PC-9 (cell line): Measurements from ENCODE around the gene GLCCI1. TPM values are rescaled to one million over a fixed set of nuclear protein-coding genes. Genes with fewer than 3 reads are reported as not detected.

Experiments used
- BruUV-seq: library from RNA; stranded (reverse); fragments of 400-500 nt; replicated peaks from 2 replicates; lab custom pipeline; 2021; lab: Mats Ljungman, UMichigan
- CTCF ChIA-PET: fragments of 300-600 bp; sonication (Branson Sonifier 250); formaldehyde crosslinking; loops from one replicate; lab custom pipeline; 2022; ENCODE audit warnings: antibody characterized with exemption; lab: Charles Lee
- POLR2A ChIA-PET: fragments of 300-600 bp; sonication (Branson Sonifier 250); formaldehyde crosslinking; loops from one replicate; lab custom pipeline; 2022; ENCODE audit warnings: antibody characterized with exemption; ENCODE audit not compliant: unreplicated experiment; lab: Charles Lee
- DNase-seq, 2 experiments: peaks; one replicate each; pipeline versions ENCODE4 v3.0.0 to v3.0.0-alpha.2; 2015 to 2022; ENCODE audit warnings: mixed read lengths in 1 of 2
- H2AFZ ChIP-seq: fragments of 200-600 bp; sonication (generic); 2 replicates; pipeline ENCODE4 v1.8.1; 2017; ENCODE audit warnings: antibody characterized with exemption
- H3F3A ChIP-seq: fragments of 200-600 bp; sonication (generic); 2 replicates; pipeline ENCODE4 v1.8.1; 2017; ENCODE audit warnings: antibody characterized with exemption, mild to moderate bottlenecking, low read depth; ENCODE audit not compliant: insufficient read depth
- H3K27ac ChIP-seq: fragments of 200-600 bp; sonication (generic); 2 replicates; pipeline ENCODE4 v1.6.1; 2016; ENCODE audit warnings: mixed run types
- H3K27me3 ChIP-seq: fragments of 200-600 bp; sonication (generic); 2 replicates; pipeline ENCODE4 v1.6.1; 2016; ENCODE audit warnings: low read depth, mixed run types; ENCODE audit not compliant: insufficient read depth
- H3K36me3 ChIP-seq: fragments of 200-600 bp; sonication (generic); 2 replicates; pipeline ENCODE4 v1.6.1; 2016; ENCODE audit warnings: low read depth, mixed run types
- H3K4me1 ChIP-seq: fragments of 200-600 bp; sonication (generic); replicated peaks from 2 replicates; pipeline ENCODE4 v1.6.1; 2016; ENCODE audit warnings: mixed run types; ENCODE audit not compliant: insufficient read depth
- H3K4me2 ChIP-seq: fragments of 200-600 bp; sonication (generic); 2 replicates; pipeline ENCODE4 v1.6.1; 2017; ENCODE audit warnings: mixed run types
- H3K4me3 ChIP-seq: fragments of 200-600 bp; sonication (generic); 2 replicates; pipeline ENCODE4 v1.6.1; 2016; ENCODE audit warnings: mixed run types
- H3K79me2 ChIP-seq: fragments of 200-600 bp; sonication (generic); 2 replicates; pipeline ENCODE4 v1.6.1; 2017; ENCODE audit warnings: low read depth, mixed run types
- H3K9me2 ChIP-seq: fragments of 200-600 bp; sonication (generic); 2 replicates; pipeline ENCODE4 v1.8.1; 2017; ENCODE audit warnings: mild to moderate bottlenecking; ENCODE audit not compliant: insufficient read depth
- H3K9me3 ChIP-seq: fragments of 200-600 bp; sonication (generic); 2 replicates; pipeline ENCODE4 v1.8.1; 2016; ENCODE audit warnings: low read depth; ENCODE audit not compliant: insufficient read depth
- H4K20me1 ChIP-seq: fragments of 200-600 bp; sonication (generic); 2 replicates; pipeline ENCODE4 v1.8.1; 2017; ENCODE audit not compliant: insufficient read depth
- CTCF ChIP-seq: fragments of 200-600 bp; sonication (generic); conservative IDR thresholded peaks from 2 replicates; pipeline ENCODE4 v1.6.1; 2017; ENCODE audit warnings: mixed run types, antibody characterized with exemption, mild to moderate bottlenecking, moderate library complexity
- EZH2 ChIP-seq: fragments of 200-600 bp; sonication (generic); IDR thresholded peaks from 2 replicates; pipeline ENCODE4 v1.8.0; 2017; ENCODE audit warnings: antibody characterized with exemption, low read depth
- intact Hi-C: fragments of 100-400 bp; cut with micrococcal nuclease; formaldehyde crosslinking; loops from one replicate; pipeline ENCODE4 v1.10.0; 2022; ENCODE audit not compliant: unreplicated experiment
- total RNA-seq: library from RNA; stranded (reverse); gene quantifications from 2 replicates; pipeline ENCODE4 v1.2.3, GENCODE V29; 2021

GLCCI1 gene
- total RNA-seq, 1 experiment from 2014 or later, result 42.1 TPM

- intact Hi-C loops, result no loop called here
- H3K4me1 ChIP-seq, result peaks cover 21% of the 10 kb centered on the region
- H3K9me3 ChIP-seq, result peaks cover 7% of the 10 kb centered on the region; the same call in 1 of the 2 replicates
- POLR2A ChIA-PET, result no interaction called here
- H3K4me3 ChIP-seq, result no peak overlapping the region
- no peaks in the 10 kb centered on the region for H3K27me3 ChIP-seq
- H3K27ac ChIP-seq, result 0 out of 2 replicates have a peak overlapping the region, but pooled peaks have one; percentile 17
- 0 out of 2 replicates have a peak overlapping the region, but pooled peaks have one; percentile 32 for H3K4me2 ChIP-seq
- CTCF ChIA-PET, result no interaction called here
- H3K9me2 ChIP-seq, result 0 out of 2 replicates have a peak, but pooled peaks cover 3% of the 10 kb centered on the region
- peaks cover 5% of the 10 kb centered on the region; the same call in 1 of the 2 replicates for H3F3A ChIP-seq
- peaks cover 17% of the 10 kb centered on the region for H3K36me3 ChIP-seq
- TF ChIP-seq EZH2, result no peak
- no peak for TF ChIP-seq CTCF
- BruUV-seq, result no TSS peak
- DNase-seq, result peak in 1 of 2 experiments; percentile 65
- H4K20me1 ChIP-seq, result no peaks in the 10 kb centered on the region; the same call in 1 of the 2 replicates
- 0 out of 2 replicates have a peak, but pooled peaks cover 6% of the 10 kb centered on the region for H3K79me2 ChIP-seq
- no peak overlapping the region for H2AFZ ChIP-seq
Observed at GRCh38 chr7:8014399-8014798, 45.8 kb downstream of the GLCCI1 start.

GRCh38 chr7:8015100-8015745 is 46.6 kb downstream of the GLCCI1 start:
- Histone ChIP-seq H3K9me2 (0 out of 2 replicates have a peak, but pooled peaks cover 3% of the 10 kb centered on the region), H2AFZ (no peak overlapping the region), H3K4me2 (no peak overlapping the region), H3K27me3 (no peaks in the 10 kb centered on the region), H3K4me3 (no peak overlapping the region), H4K20me1 (no peaks in the 10 kb centered on the region; the same call in 1 of the 2 replicates), H3F3A (peaks cover 10% of the 10 kb centered on the region; the same call in 1 of the 2 replicates), H3K79me2 (0 out of 2 replicates have a peak, but pooled peaks cover 4% of the 10 kb centered on the region), H3K27ac (no peak overlapping the region), H3K4me1 (peaks cover 21% of the 10 kb centered on the region), H3K36me3 (peaks cover 21% of the 10 kb centered on the region), H3K9me3 (peaks cover 7% of the 10 kb centered on the region; the same call in 1 of the 2 replicates)
- no peak for DNase-seq
- intact Hi-C loops, result no loop called here
- BruUV-seq, result no TSS peak
- POLR2A ChIA-PET, result no interaction called here
- TF ChIP-seq EZH2 (no peak), CTCF (no peak)
- CTCF ChIA-PET, result no interaction called here

- Histone ChIP-seq H3K9me3 (peaks cover 7% of the 10 kb centered on the region; the same call in 1 of the 2 replicates), H3K4me1 (peaks cover 21% of the 10 kb centered on the region), H3K27me3 (no peaks in the 10 kb centered on the region), H4K20me1 (no peaks in the 10 kb centered on the region; the same call in 1 of the 2 replicates), H3K9me2 (0 out of 2 replicates have a peak, but pooled peaks cover 3% of the 10 kb centered on the region), H3F3A (peaks cover 10% of the 10 kb centered on the region; the same call in 1 of the 2 replicates), H3K79me2 (0 out of 2 replicates have a peak, but pooled peaks cover 4% of the 10 kb centered on the region), H3K27ac (no peak overlapping the region), H3K36me3 (peaks cover 21% of the 10 kb centered on the region), H3K4me3 (no peak overlapping the region), H2AFZ (no peak overlapping the region), H3K4me2 (no peak overlapping the region)
- DNase-seq, result no peak
- intact Hi-C loops, result no loop called here
- TF ChIP-seq CTCF, result no peak
- no peak for TF ChIP-seq EZH2
- BruUV-seq, result no TSS peak
- POLR2A ChIA-PET, result no interaction called here
- CTCF ChIA-PET, result no interaction called here
Observed at GRCh38 chr7:8015746-8016120, 47.1 kb downstream of the GLCCI1 start.
